Measurements from ENCODE around the gene MUC5AC. TPM values are rescaled to one million over a fixed set of nuclear protein-coding genes. Genes with fewer than 3 reads are reported as not detected.

MUC5AC gene
- total and polyA plus RNA-seq, 4 donors, result not detected

- TF ChIP-seq RXRA (IDR thresholded peaks at IDR 0.05) (no peak), SP1 (IDR thresholded peaks at IDR 0.05) (no peak), HNF4A (conservative IDR thresholded peaks at IDR 0.05) (no peak), TAF1 (conservative IDR thresholded peaks at IDR 0.05) (no peak), NR2F2 (IDR thresholded peaks at IDR 0.05) (no peak), HNF4G (IDR thresholded peaks at IDR 0.05) (no peak)
- Histone ChIP-seq H3K36me3 (ENCODE audit: control insufficient read depth in 4 of 4, insufficient read depth in 3 of 4, low read depth in 1 of 4, low read length in 3 of 4) (no peaks in the 10 kb centered on the region), H3K9me3 (ENCODE audit: control insufficient read depth in 4 of 4, low read length in 3 of 4) (no peaks in the 10 kb centered on the region), H3K4me1 (ENCODE audit: control insufficient read depth in 4 of 4, insufficient read depth in 4 of 4, low read length in 3 of 4) (no peaks in the 10 kb centered on the region), H3K4me3 (ENCODE audit: low read depth in 1 of 3, low read length in 3 of 3) (no peak overlapping the region), H3K27me3 (ENCODE audit: control insufficient read depth in 4 of 4, insufficient read depth in 4 of 4, low read length in 3 of 4) (no peaks in the 10 kb centered on the region), H3K9ac (ENCODE audit: low read depth in 1 of 2, low read length in 2 of 2) (no peak overlapping the region), H3K27ac (ENCODE audit: low read depth in 1 of 2, low read length in 2 of 2) (no peak overlapping the region)
- DNase-seq (ENCODE audit: low spot score), result no peak
- 80% methylated on average over 29 of the region's 29 CpGs for WGBS
Measured at GRCh38 chr11:1108246-1108900, 49.4 kb upstream of the MUC5AC start.

- Histone ChIP-seq H3K27me3 (ENCODE audit: control insufficient read depth in 4 of 4, insufficient read depth in 4 of 4, low read length in 3 of 4) (no peaks in the 10 kb centered on the region), H3K27ac (ENCODE audit: low read depth in 1 of 2, low read length in 2 of 2) (no peak overlapping the region), H3K4me1 (ENCODE audit: control insufficient read depth in 4 of 4, insufficient read depth in 4 of 4, low read length in 3 of 4) (no peaks in the 10 kb centered on the region), H3K9me3 (ENCODE audit: control insufficient read depth in 4 of 4, low read length in 3 of 4) (no peaks in the 10 kb centered on the region), H3K36me3 (ENCODE audit: control insufficient read depth in 4 of 4, insufficient read depth in 3 of 4, low read depth in 1 of 4, low read length in 3 of 4) (no peaks in the 10 kb centered on the region), H3K9ac (ENCODE audit: low read depth in 1 of 2, low read length in 2 of 2) (no peak overlapping the region), H3K4me3 (ENCODE audit: low read depth in 1 of 3, low read length in 3 of 3) (no peak overlapping the region)
- WGBS, result 83% methylated on average over 28 of the region's 28 CpGs
- TF ChIP-seq TAF1 (conservative IDR thresholded peaks at IDR 0.05), result no peak
- TF ChIP-seq EGR1 (IDR thresholded peaks at IDR 0.05; ENCODE audit: low read depth in 2 of 2), result no peak
- TF ChIP-seq, protein P1, sequence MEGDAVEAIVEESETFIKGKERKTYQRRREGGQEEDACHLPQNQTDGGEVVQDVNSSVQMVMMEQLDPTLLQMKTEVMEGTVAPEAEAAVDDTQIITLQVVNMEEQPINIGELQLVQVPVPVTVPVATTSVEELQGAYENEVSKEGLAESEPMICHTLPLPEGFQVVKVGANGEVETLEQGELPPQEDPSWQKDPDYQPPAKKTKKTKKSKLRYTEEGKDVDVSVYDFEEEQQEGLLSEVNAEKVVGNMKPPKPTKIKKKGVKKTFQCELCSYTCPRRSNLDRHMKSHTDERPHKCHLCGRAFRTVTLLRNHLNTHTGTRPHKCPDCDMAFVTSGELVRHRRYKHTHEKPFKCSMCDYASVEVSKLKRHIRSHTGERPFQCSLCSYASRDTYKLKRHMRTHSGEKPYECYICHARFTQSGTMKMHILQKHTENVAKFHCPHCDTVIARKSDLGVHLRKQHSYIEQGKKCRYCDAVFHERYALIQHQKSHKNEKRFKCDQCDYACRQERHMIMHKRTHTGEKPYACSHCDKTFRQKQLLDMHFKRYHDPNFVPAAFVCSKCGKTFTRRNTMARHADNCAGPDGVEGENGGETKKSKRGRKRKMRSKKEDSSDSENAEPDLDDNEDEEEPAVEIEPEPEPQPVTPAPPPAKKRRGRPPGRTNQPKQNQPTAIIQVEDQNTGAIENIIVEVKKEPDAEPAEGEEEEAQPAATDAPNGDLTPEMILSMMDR (IDR thresholded peaks at IDR 0.05; ENCODE audit: low read depth, low read length, missing input control), result no peak
- no peak for DNase-seq (ENCODE audit: low spot score)
Measured at GRCh38 chr11:1109101-1109917, 48.4 kb upstream of the MUC5AC start.

GRCh38 chr11:1109918-1110705 lies 47.6 kb upstream of the MUC5AC start:
- Histone ChIP-seq H3K9me3 (ENCODE audit: control insufficient read depth in 4 of 4, low read length in 3 of 4) (no peaks in the 10 kb centered on the region), H3K27me3 (ENCODE audit: control insufficient read depth in 4 of 4, insufficient read depth in 4 of 4, low read length in 3 of 4) (no peaks in the 10 kb centered on the region), H3K36me3 (ENCODE audit: control insufficient read depth in 4 of 4, insufficient read depth in 3 of 4, low read depth in 1 of 4, low read length in 3 of 4) (no peaks in the 10 kb centered on the region), H3K4me1 (ENCODE audit: control insufficient read depth in 4 of 4, insufficient read depth in 4 of 4, low read length in 3 of 4) (no peaks in the 10 kb centered on the region), H3K4me3 (ENCODE audit: low read depth in 1 of 3, low read length in 3 of 3) (no peak overlapping the region), H3K27ac (ENCODE audit: low read depth in 1 of 2, low read length in 2 of 2) (no peak overlapping the region), H3K9ac (ENCODE audit: low read depth in 1 of 2, low read length in 2 of 2) (no peak overlapping the region)
- DNase-seq (ENCODE audit: low spot score), result no peak
- 89% methylated on average over 39 of the region's 39 CpGs for WGBS
- TF ChIP-seq ATF3 (IDR thresholded peaks at IDR 0.05) (no peak), GABPA (IDR thresholded peaks at IDR 0.05 in 1 of 2, conservative IDR thresholded peaks at IDR 0.05 in 1 of 2) (no peak), RXRA (IDR thresholded peaks at IDR 0.05) (no peak), JUND (IDR thresholded peaks at IDR 0.05) (no peak), NR2F2 (IDR thresholded peaks at IDR 0.05) (no peak), HNF4A (conservative IDR thresholded peaks at IDR 0.05) (no peak), SP1 (IDR thresholded peaks at IDR 0.05) (no peak), RAD21 (IDR thresholded peaks at IDR 0.05) (no peak), TAF1 (conservative IDR thresholded peaks at IDR 0.05) (no peak), FOXA1 (IDR thresholded peaks at IDR 0.05) (no peak), HNF4G (IDR thresholded peaks at IDR 0.05) (no peak)
- TF ChIP-seq, protein P1 (IDR thresholded peaks at IDR 0.05; ENCODE audit: low read depth, low read length, missing input control), result no peak
- TF ChIP-seq, protein P2, sequence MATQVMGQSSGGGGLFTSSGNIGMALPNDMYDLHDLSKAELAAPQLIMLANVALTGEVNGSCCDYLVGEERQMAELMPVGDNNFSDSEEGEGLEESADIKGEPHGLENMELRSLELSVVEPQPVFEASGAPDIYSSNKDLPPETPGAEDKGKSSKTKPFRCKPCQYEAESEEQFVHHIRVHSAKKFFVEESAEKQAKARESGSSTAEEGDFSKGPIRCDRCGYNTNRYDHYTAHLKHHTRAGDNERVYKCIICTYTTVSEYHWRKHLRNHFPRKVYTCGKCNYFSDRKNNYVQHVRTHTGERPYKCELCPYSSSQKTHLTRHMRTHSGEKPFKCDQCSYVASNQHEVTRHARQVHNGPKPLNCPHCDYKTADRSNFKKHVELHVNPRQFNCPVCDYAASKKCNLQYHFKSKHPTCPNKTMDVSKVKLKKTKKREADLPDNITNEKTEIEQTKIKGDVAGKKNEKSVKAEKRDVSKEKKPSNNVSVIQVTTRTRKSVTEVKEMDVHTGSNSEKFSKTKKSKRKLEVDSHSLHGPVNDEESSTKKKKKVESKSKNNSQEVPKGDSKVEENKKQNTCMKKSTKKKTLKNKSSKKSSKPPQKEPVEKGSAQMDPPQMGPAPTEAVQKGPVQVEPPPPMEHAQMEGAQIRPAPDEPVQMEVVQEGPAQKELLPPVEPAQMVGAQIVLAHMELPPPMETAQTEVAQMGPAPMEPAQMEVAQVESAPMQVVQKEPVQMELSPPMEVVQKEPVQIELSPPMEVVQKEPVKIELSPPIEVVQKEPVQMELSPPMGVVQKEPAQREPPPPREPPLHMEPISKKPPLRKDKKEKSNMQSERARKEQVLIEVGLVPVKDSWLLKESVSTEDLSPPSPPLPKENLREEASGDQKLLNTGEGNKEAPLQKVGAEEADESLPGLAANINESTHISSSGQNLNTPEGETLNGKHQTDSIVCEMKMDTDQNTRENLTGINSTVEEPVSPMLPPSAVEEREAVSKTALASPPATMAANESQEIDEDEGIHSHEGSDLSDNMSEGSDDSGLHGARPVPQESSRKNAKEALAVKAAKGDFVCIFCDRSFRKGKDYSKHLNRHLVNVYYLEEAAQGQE (IDR thresholded peaks at IDR 0.05), result no peak
